Fibroblast of mammary gland (primary cell): ENCODE measurements around the gene MCF2L.
A peak's percentile ranks its signal among the peaks of the same experiment; 100 is the strongest.

Source experiments
- DNase-seq: peaks from one replicate; pipeline ENCODE4 v3.0.0-alpha.2; 2010; ENCODE audit warnings: low read depth
- H3K4me3 ChIP-seq: 2 replicates; pipeline ENCODE4 v1.5.1; 2011; ENCODE audit warnings: low read depth, mild to moderate bottlenecking, low read length, moderate library complexity; ENCODE audit not compliant: control insufficient read depth
- TF ChIP-seq, protein P1 (sequence below): conservative IDR thresholded peaks from 2 replicates; pipeline ENCODE4 v1.5.1; 2011; ENCODE audit warnings: low read depth, low read length, inconsistent platforms; ENCODE audit not compliant: control insufficient read depth, insufficient read depth

MCF2L gene

DNA sequence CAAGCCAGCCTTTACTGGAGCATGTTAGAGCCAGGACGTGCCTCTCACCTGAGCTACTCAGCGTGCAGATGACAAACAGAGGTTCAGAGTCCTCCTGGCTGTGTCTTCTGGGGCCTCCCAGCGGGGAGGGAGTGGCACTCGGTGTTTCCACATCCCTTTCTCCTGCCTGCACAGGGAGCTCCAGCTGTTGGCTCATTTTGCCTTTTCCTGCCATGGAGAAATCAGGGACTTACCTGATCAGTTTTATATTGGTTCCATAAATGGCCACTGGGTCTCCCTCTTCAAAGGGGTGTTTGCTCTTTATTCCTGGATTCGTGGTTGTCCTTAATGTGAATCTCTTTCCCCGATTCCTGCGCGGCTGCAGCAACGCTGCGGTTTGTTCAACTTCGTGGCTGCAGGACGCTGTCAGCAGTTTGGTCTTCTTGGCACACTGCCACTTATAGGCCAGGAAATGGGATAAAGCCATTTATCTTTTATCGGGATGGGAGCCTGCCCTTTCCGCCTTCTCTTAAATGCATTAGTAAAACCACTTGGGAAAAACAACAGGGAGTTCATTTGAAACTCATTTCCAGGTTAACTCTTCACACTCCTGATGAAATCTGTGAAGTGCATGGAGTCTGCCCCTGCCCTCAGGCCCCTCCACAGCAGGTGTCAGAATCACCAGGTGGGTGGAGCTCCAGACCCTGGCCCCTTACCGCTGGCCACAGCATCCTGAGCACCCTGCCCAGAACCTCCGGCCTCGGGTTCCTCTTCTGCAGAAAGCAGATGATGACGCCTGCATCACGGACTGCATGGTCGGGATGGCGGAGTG lies 39.8 kb upstream of the MCF2L start:
- DNase-seq: peak; percentile 47
- TF ChIP-seq, protein P1, sequence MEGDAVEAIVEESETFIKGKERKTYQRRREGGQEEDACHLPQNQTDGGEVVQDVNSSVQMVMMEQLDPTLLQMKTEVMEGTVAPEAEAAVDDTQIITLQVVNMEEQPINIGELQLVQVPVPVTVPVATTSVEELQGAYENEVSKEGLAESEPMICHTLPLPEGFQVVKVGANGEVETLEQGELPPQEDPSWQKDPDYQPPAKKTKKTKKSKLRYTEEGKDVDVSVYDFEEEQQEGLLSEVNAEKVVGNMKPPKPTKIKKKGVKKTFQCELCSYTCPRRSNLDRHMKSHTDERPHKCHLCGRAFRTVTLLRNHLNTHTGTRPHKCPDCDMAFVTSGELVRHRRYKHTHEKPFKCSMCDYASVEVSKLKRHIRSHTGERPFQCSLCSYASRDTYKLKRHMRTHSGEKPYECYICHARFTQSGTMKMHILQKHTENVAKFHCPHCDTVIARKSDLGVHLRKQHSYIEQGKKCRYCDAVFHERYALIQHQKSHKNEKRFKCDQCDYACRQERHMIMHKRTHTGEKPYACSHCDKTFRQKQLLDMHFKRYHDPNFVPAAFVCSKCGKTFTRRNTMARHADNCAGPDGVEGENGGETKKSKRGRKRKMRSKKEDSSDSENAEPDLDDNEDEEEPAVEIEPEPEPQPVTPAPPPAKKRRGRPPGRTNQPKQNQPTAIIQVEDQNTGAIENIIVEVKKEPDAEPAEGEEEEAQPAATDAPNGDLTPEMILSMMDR: no peak
- no peak overlapping the region for H3K4me3 ChIP-seq

DNA sequence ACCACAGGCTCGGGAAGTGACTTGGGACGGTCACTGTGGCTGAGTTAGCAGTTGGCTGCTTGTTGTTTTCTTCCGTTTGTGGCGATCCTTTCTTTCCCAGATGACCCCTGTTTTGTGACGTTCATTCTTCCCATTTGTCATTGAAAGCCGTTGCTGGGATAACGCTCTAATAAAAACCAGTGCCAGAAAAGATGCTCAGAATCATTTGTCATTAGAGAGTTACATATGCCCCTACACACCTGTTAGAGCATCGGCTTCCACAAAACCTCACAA lies 39.3 kb upstream of the MCF2L start:
- no peak for DNase-seq
- no peak overlapping the region for H3K4me3 ChIP-seq
- TF ChIP-seq, protein P1: no peak

DNA sequence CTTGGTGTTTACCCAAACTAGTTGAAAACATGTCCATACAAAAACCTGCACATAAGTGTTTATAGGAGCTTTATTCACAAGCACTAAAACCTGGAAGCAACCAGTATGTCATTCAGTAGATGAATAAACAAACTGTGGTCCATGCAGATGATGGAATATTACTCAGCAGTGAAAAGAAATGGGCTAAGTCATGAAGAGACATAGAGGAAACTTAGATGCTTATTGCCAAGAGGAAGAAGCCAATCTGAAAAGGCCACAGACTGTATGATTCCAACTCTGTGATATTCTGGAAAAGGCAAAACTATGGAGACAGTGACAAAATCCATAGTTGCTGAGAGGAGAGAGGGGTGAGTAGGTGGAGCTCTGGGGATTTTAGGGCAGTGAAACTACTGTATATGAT lies 38.8 kb upstream of the MCF2L start:
- DNase-seq: no peak
- H3K4me3 ChIP-seq: no peak overlapping the region
- TF ChIP-seq, protein P1: no peak

DNA sequence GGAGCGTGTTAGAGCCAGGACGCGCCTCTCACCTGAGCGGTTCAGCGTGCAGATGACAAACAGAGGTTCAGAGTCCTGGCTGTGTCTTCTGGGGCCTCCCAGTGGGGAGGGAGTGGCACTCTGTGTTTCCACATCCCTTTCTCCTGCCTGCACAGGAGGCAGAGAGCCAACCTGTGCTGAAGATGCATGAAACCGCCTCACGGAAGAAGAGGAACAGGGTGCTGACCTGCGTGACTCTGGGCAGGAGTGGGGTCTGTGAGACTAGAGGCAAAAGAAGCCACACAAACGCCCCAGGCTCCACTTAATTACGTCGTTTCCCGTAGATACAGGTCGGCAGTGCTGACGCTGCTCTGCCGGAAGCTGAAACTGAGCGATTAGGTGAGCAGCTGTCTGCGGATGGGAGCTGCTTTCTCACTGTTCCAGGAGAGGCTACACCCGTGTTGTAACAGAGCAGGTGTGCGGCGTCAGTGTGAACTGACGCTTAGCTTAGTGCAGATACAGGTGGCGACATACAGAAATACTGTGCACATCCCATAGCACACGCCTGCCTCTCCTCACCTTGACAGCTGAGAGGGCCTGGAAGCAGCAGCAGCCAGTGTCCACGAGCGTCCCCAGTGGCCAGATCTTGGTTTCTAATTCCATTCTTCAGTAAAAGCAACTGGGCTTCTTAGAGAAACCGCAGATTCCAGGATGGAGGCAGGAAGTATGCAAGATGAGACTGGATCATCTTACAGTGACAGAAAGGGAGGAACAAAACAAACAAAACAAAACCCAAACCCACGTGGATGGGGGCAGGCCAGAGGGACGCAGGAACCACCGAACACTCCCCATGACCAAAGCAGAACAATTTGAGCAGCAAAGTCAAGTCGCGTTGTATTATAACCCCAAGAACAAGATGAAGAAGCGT lies 37.7 kb upstream of the MCF2L start:
- TF ChIP-seq, protein P1: peak; percentile 68
- DNase-seq: peak; percentile 72
- H3K4me3 ChIP-seq: no peak overlapping the region

DNA sequence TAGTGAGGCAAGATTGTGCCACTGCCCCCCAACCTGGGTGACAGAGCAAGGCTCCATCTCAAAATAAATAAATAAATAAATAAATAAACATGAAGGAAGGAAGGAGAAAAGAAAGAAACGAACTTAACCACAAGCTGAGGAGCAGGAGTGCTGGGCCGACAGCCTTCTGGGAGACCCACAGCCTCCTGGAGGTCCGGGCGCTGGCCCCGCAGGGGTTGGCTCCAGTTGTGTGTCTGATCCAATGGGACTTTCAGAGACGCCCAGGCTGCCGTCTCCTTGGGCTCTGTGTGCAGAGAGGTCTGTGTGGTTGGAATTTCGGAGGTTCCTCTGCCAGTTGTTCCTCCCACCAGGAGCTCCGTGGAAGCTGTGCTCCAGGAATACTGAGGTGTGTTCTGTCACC lies 36.0 kb upstream of the MCF2L start:
- no peak for DNase-seq
- no peak overlapping the region for H3K4me3 ChIP-seq
- TF ChIP-seq, protein P1: no peak

DNA sequence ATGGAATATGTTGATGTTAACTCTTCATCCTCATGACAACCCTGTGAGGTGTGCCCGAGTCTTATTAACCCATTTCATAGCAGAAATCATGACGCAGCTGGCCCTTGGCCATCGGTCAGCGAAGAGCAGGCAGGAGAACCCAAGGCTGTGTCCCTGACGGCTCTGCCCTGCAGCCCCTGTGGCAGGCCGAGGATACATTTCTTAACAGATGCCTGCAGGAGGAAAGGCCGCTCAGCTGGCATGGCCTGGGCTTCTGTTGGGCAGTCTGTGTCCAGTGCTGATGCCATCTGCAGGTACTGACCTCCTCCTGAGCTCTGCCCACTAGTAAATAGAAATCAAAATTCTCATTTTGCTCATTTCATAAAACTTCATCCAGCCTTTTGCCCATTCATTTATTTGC lies 35.4 kb upstream of the MCF2L start:
- no peak for DNase-seq
- H3K4me3 ChIP-seq: no peak overlapping the region
- TF ChIP-seq, protein P1: no peak
